Breast epithelium (tissue), 3 donors: ENCODE measurements around the gene HTR1E.
"Not testable (repeated sequence)": the region's sequence is repeated elsewhere in the genome, so short reads cannot be mapped to it uniquely, and the experiment has no call there.

Source experiments
- POLR2A ChIP-seq: fragments of 450-650 bp; IDR thresholded peaks from one replicate; pipeline ENCODE4 v1.6.1; 2016; ENCODE audit warnings: antibody characterized with exemption, mild to moderate bottlenecking, moderate library complexity
- POLR2AphosphoS5 ChIP-seq, 3 donors: sonication (generic); formaldehyde crosslinking; IDR thresholded peaks; one replicate each; pipeline ENCODE4 v1.6.1; 2017; ENCODE audit warnings: antibody characterized with exemption in 3 of 3
- TF ChIP-seq, protein P1 (sequence below), 3 donors: fragments of 450-650 bp; IDR thresholded peaks; one replicate each; pipeline ENCODE4 v1.5.1; 2016 to 2017; ENCODE audit warnings: antibody characterized with exemption in 3 of 3, mild to moderate bottlenecking in 3 of 3, moderate library complexity in 3 of 3

DNA sequence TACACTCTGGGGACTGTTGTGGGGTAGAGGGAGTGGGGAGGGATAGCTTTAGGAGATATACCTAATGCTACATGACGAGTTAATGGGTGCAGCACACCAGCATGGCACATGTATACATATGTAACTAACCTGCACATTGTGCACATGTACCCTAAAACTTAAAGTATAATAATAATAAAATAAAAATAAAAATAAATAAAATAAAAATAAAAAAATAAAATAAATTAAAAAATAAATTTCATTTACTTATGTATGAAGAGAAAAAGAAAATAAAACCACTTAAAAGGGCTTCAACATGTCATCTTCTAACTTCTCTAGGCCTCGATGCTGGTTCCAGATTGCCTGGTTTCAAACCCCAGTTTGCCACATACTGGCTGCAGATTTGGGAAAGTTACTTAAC lies 10.2 kb upstream of the HTR1E start:
- TF ChIP-seq, protein P1, sequence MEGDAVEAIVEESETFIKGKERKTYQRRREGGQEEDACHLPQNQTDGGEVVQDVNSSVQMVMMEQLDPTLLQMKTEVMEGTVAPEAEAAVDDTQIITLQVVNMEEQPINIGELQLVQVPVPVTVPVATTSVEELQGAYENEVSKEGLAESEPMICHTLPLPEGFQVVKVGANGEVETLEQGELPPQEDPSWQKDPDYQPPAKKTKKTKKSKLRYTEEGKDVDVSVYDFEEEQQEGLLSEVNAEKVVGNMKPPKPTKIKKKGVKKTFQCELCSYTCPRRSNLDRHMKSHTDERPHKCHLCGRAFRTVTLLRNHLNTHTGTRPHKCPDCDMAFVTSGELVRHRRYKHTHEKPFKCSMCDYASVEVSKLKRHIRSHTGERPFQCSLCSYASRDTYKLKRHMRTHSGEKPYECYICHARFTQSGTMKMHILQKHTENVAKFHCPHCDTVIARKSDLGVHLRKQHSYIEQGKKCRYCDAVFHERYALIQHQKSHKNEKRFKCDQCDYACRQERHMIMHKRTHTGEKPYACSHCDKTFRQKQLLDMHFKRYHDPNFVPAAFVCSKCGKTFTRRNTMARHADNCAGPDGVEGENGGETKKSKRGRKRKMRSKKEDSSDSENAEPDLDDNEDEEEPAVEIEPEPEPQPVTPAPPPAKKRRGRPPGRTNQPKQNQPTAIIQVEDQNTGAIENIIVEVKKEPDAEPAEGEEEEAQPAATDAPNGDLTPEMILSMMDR (IDR thresholded peaks at IDR 0.05), result not testable (repeated sequence)
- TF ChIP-seq POLR2A; POLR2AphosphoS5 (IDR thresholded peaks at IDR 0.05): not testable (repeated sequence)
